SK-N-SH (cell line): Measurements from ENCODE around the gene IRF9. TPM values are rescaled to one million over a fixed set of nuclear protein-coding genes. Genes with fewer than 3 reads are reported as not detected.

Experiments
- CTCF ChIA-PET: fragments of 300-600, 350-600 bp; formaldehyde crosslinking; extraction: SDS; loops from one replicate; lab custom pipeline; 2021; lab: Yijun Ruan, JAX
- POLR2A ChIA-PET: fragments of 350-600 bp; sonication (Branson Sonifier 250); formaldehyde crosslinking; extraction: SDS; loops from one replicate; lab custom pipeline; 2020; ENCODE audit warnings: antibody characterized with exemption, inconsistent platforms; lab: Yijun Ruan, JAX
- DNase-seq: peaks from one replicate; pipeline ENCODE4 v3.0.0; 2012
- H2AFZ ChIP-seq: fragments of 200-600 bp; sonication (generic); 2 replicates; pipeline ENCODE4 v1.8.1; 2016; ENCODE audit warnings: antibody characterized with exemption, mild to moderate bottlenecking, low read depth
- H3F3A ChIP-seq: fragments of 200-600 bp; sonication (generic); replicated peaks from 2 replicates; pipeline ENCODE3; 2016; ENCODE audit warnings: antibody characterized with exemption, mild to moderate bottlenecking; ENCODE audit not compliant: insufficient read depth
- H3K27ac ChIP-seq, 2 experiments: fragments of 200-500 bp in 1 of 2; fragments of 200-600 bp in 1 of 2; sonication (Bioruptor generic) in 1 of 2; sonication (generic), shearing (Covaris generic) in 1 of 2; 2 replicates each; pipeline versions ENCODE4 v1.5.1 to v1.6.1; 2014 to 2016; ENCODE audit warnings: low read depth in 2 of 2, inconsistent platforms in 1 of 2, low read length in 1 of 2, mild to moderate bottlenecking in 1 of 2, mixed read lengths in 1 of 2
- H3K27me3 ChIP-seq: fragments of 200-600 bp; sonication (generic), shearing (Covaris generic); 2 replicates; pipeline ENCODE4 v1.6.1; 2016; ENCODE audit warnings: mixed run types; ENCODE audit not compliant: insufficient read depth
- H3K36me3 ChIP-seq, 2 experiments: fragments of 200-500 bp in 1 of 2; fragments of 200-600 bp in 1 of 2; sonication (Bioruptor generic) in 1 of 2; sonication (generic) in 1 of 2; replicated peaks in 1 of 2; 2 replicates each; pipeline versions ENCODE3 to v1.5.1; 2014 to 2016; ENCODE audit warnings: low read length in 1 of 2, mild to moderate bottlenecking in 1 of 2; ENCODE audit not compliant: insufficient read depth in 2 of 2, control insufficient read depth in 1 of 2
- H3K4me1 ChIP-seq, 2 experiments: fragments of 200-500 bp in 1 of 2; fragments of 200-600 bp in 1 of 2; sonication (Bioruptor generic) in 1 of 2; sonication (generic), shearing (Covaris generic) in 1 of 2; 2 replicates each; pipeline versions ENCODE4 v1.5.1 to v1.6.1; 2014 to 2016; ENCODE audit warnings: low read depth in 1 of 2, low read length in 1 of 2, mixed run types in 1 of 2; ENCODE audit not compliant: insufficient read depth in 2 of 2, control insufficient read depth in 1 of 2
- H3K4me2 ChIP-seq: fragments of 200-600 bp; sonication (generic), shearing (Covaris generic); 2 replicates; pipeline ENCODE4 v1.6.1; 2017; ENCODE audit warnings: mixed run types
- H3K4me3 ChIP-seq, 2 experiments: fragments of 200-500 bp in 1 of 2; fragments of 200-600 bp in 1 of 2; sonication (Bioruptor generic) in 1 of 2; sonication (generic), shearing (Covaris generic) in 1 of 2; 2 replicates each; pipeline versions ENCODE4 v1.5.1 to v1.8.1; 2014 to 2016; ENCODE audit warnings: low read depth in 2 of 2, inconsistent platforms in 1 of 2, low read length in 1 of 2, mild to moderate bottlenecking in 1 of 2, mixed read lengths in 1 of 2, moderate library complexity in 1 of 2
- H3K79me2 ChIP-seq: fragments of 200-600 bp; sonication (generic); 2 replicates; pipeline ENCODE4 v1.8.1; 2017; ENCODE audit warnings: mild to moderate bottlenecking; ENCODE audit not compliant: insufficient read depth
- H3K9ac ChIP-seq: fragments of 200-600 bp; sonication (generic); 2 replicates; pipeline ENCODE4 v1.6.1; 2017; ENCODE audit warnings: mixed run types
- H3K9me2 ChIP-seq: fragments of 200-600 bp; sonication (generic); 2 replicates; pipeline ENCODE4 v1.6.1; 2017; ENCODE audit warnings: mixed run types
- H3K9me3 ChIP-seq: fragments of 200-600 bp; sonication (generic); 2 replicates; pipeline ENCODE4 v1.6.1; 2017; ENCODE audit warnings: mixed run types, mild to moderate bottlenecking, moderate library complexity
- H4K20me1 ChIP-seq: fragments of 200-600 bp; sonication (generic); 2 replicates; pipeline ENCODE4 v1.6.1; 2017; ENCODE audit warnings: mild to moderate bottlenecking, mixed run types; ENCODE audit not compliant: insufficient read depth
- CTCF ChIP-seq: fragments of 200-600 bp; sonication (generic); IDR thresholded peaks from 2 replicates; pipeline ENCODE4 v1.6.1; 2017; ENCODE audit warnings: antibody characterized with exemption, mild to moderate bottlenecking, moderate library complexity
- EZH2phosphoT487 ChIP-seq: fragments of 200-600 bp; sonication (generic); IDR thresholded peaks from 2 replicates; pipeline ENCODE4 v1.6.1; 2017; ENCODE audit warnings: low read depth, mixed run types, mild to moderate bottlenecking, antibody characterized with exemption, moderate library complexity, borderline replicate concordance
- FOSL2 ChIP-seq: IDR thresholded peaks from 2 replicates; pipeline ENCODE4 v1.4.0; 2012; ENCODE audit warnings: low read depth, mild to moderate bottlenecking, moderate library complexity, borderline replicate concordance
- FOXJ3 ChIP-seq: sonication (generic); formaldehyde crosslinking; IDR thresholded peaks from 2 replicates; pipeline ENCODE4 v1.5.1; 2020; ENCODE audit warnings: mild to moderate bottlenecking, missing genetic modification reagents
- GABPA ChIP-seq: IDR thresholded peaks from 2 replicates; pipeline ENCODE4 v1.4.0; 2012; ENCODE audit warnings: low read depth, mild to moderate bottlenecking
- MEF2A ChIP-seq: IDR thresholded peaks from 2 replicates; pipeline ENCODE4 v1.4.0; 2012; ENCODE audit warnings: low read depth, borderline replicate concordance
- POLR2AphosphoS5 ChIP-seq: IDR thresholded peaks from 2 replicates; pipeline ENCODE4 v1.6.1; 2012; ENCODE audit warnings: low read depth, low read length
- RCOR1 ChIP-seq: fragments of 150-350 bp; IDR thresholded peaks from 2 replicates; pipeline ENCODE4 v1.6.1; 2017; ENCODE audit warnings: antibody characterized with exemption, low read length
- USF1 ChIP-seq: IDR thresholded peaks from 2 replicates; pipeline ENCODE4 v1.4.0; 2012; ENCODE audit warnings: low read depth, borderline replicate concordance
- USF2 ChIP-seq: fragments of 150-350 bp; IDR thresholded peaks from 2 replicates; pipeline ENCODE4 v1.6.1; 2017; ENCODE audit warnings: antibody characterized with exemption, low read length, low read depth, borderline replicate concordance
- WGBS: methylation state at CpG from one replicate; pipeline ENCODE4 v1.1.6; 2017; ENCODE audit warnings: low lambda C conversion rate; 5-methylcytosine and 5-hydroxymethylcytosine counted together
- polyA plus RNA-seq, 3 experiments: library from polyadenylated mRNA; depleted of rRNA; stranded (reverse); fragments of >200 nt; gene quantifications; 2 replicates each; pipeline ENCODE4 v1.2.3, GENCODE V29; 2012

The IRF9 gene
- polyA plus RNA-seq, 1 of the 3 experiments (the other 2 are of a cell fraction) = 37.6 TPM

GRCh38 chr14:24178399-24179178 is 17.5 kb downstream of the IRF9 start:
- Histone ChIP-seq H3K27ac (no peak overlapping the region), H3K36me3 (peaks cover 4 to 66% of the 10 kb centered on the region in 2 experiments), H3K9me2 (no peaks in the 10 kb centered on the region), H3K4me3 (no peak overlapping the region), H3K79me2 (no peaks in the 10 kb centered on the region), H3K4me2 (no peak overlapping the region), H3K27me3 (no peaks in the 10 kb centered on the region), H3K9me3 (no peaks in the 10 kb centered on the region), H2AFZ (no peak overlapping the region), H3F3A (peaks cover 11% of the 10 kb centered on the region), H4K20me1 (no peaks in the 10 kb centered on the region), H3K4me1 (peaks cover 0 to 12% of the 10 kb centered on the region in 2 experiments; a peak in 2 of 4 replicates), H3K9ac (no peak overlapping the region)
- DNase-seq = no peak
- CTCF ChIA-PET = interaction anchor here (1.7 to 2.0 kb wide), 2 partner anchors 17 to 70 kb away, joined by 5 to 11 read pairs; partner anchors contain the start of gene IRF9
- POLR2A ChIA-PET = interaction anchor here (1.1 to 3.3 kb wide), 3 partner anchors 10 to 18 kb away, joined by 7 to 14 read pairs (median 10); partner anchors contain the start of genes IPO4, IRF9 and TM9SF1
- 92% methylated on average over 10 of the region's 12 CpGs for WGBS
- TF ChIP-seq CTCF = no peak
- 0 out of 2 replicates have a peak, but pooled peaks have one; percentile 6 for TF ChIP-seq POLR2AphosphoS5

GRCh38 chr14:24179294-24179960 is 18.4 kb downstream of the IRF9 start:
- POLR2A ChIA-PET = interaction anchor here (1.1 to 3.3 kb wide), 4 partner anchors 9 to 19 kb away, joined by 5 to 14 read pairs (median 8); partner anchors contain the start of genes IPO4, IRF9 and TM9SF1
- Histone ChIP-seq H3K79me2 (no peaks in the 10 kb centered on the region), H3K4me2 (no peak overlapping the region), H3K36me3 (peaks cover 8 to 75% of the 10 kb centered on the region in 2 experiments), H3F3A (peaks cover 11% of the 10 kb centered on the region), H3K4me1 (peaks cover 0 to 12% of the 10 kb centered on the region in 2 experiments; a peak in 2 of 4 replicates), H3K9me2 (no peaks in the 10 kb centered on the region), H3K9ac (no peak overlapping the region), H3K27me3 (no peaks in the 10 kb centered on the region), H4K20me1 (no peaks in the 10 kb centered on the region), H3K4me3 (no peak overlapping the region), H2AFZ (no peak overlapping the region), H3K9me3 (no peaks in the 10 kb centered on the region), H3K27ac (peak overlapping the region in 1 of 2 experiments; percentile 8; a peak in 1 of 4 replicates)
- WGBS = 94% methylated on average over 6 of the region's 14 CpGs
- DNase-seq = no peak
- CTCF ChIA-PET = interaction anchor here (1.7 to 2.4 kb wide), 3 partner anchors 18 to 71 kb away, joined by 5 to 11 read pairs (median 11); partner anchors contain the start of gene IRF9
- TF ChIP-seq RCOR1 (no peak), POLR2AphosphoS5 (no peak), FOXJ3 (CRISPR knock-in tag) (no peak), FOSL2 (no peak), GABPA (no peak), MEF2A (no peak), EZH2phosphoT487 (no peak), USF2 (no peak), CTCF (no peak), USF1 (no peak)
